ENCODE measurements around the gene NXPE1. TPM values are rescaled to one million over a fixed set of nuclear protein-coding genes. Genes with fewer than 3 reads are reported as not detected.

The NXPE1 gene
- total RNA-seq, 1 donor from 2014 or later: not detected

DNA sequence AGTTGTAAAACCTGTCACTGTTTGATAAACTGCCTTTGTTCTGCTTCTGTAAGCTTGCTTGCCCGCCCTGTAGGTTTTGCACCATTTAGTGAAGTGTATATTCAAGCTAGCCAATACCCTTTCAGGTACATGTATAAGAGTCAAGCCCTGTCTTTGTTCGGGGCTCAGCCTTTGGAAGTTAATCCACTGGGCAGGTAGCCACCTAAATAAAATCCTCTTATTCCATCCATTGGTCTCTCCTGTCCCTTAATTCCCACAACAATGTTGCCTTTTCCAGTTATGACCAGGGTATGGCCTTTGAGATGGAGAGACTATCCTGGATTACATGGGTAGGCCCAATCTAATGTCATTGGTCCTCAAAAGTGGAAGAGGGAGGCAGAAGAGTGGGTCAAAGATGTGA is 34.0 kb downstream of the NXPE1 start:
- Mint-ChIP-seq H3K9me3 (ENCODE audit: unreplicated experiment) (peaks cover 7% of the 10 kb centered on the region), H3K4me1 (ENCODE audit: low read depth, unreplicated experiment) (no peaks in the 10 kb centered on the region), H3K27me3 (ENCODE audit: low read depth, unreplicated experiment) (no peaks in the 10 kb centered on the region), H3K27ac (ENCODE audit: unreplicated experiment) (no peak overlapping the region), H3K4me3 (ENCODE audit: unreplicated experiment) (no peak overlapping the region), H3K36me3 (ENCODE audit: low read depth, unreplicated experiment) (peaks cover 4% of the 10 kb centered on the region)
- no peaks in the 10 kb centered on the region for H3K36me3 ChIP-seq (ENCODE audit: insufficient read depth, low read length)
- no peak overlapping the region for H2AFZ ChIP-seq (ENCODE audit: low read depth, low read length)
- H3K4me3 ChIP-seq (ENCODE audit: insufficient read depth, low read depth, low read length): no peak overlapping the region
- no peak overlapping the region for H3K4me2 ChIP-seq (ENCODE audit: low read length)
- H3K9ac ChIP-seq (ENCODE audit: low read length): no peak overlapping the region
- no peaks in the 10 kb centered on the region for H3K79me2 ChIP-seq (ENCODE audit: insufficient read depth, low read length)
- H3K27me3 ChIP-seq (ENCODE audit: insufficient read depth, low read length): no peaks in the 10 kb centered on the region
- H3K9me3 ChIP-seq (ENCODE audit: insufficient read depth, low read depth, low read length): no peaks in the 10 kb centered on the region
- H4K20me1 ChIP-seq (ENCODE audit: insufficient read depth, low read length): no peaks in the 10 kb centered on the region
- TF ChIP-seq, protein P1, sequence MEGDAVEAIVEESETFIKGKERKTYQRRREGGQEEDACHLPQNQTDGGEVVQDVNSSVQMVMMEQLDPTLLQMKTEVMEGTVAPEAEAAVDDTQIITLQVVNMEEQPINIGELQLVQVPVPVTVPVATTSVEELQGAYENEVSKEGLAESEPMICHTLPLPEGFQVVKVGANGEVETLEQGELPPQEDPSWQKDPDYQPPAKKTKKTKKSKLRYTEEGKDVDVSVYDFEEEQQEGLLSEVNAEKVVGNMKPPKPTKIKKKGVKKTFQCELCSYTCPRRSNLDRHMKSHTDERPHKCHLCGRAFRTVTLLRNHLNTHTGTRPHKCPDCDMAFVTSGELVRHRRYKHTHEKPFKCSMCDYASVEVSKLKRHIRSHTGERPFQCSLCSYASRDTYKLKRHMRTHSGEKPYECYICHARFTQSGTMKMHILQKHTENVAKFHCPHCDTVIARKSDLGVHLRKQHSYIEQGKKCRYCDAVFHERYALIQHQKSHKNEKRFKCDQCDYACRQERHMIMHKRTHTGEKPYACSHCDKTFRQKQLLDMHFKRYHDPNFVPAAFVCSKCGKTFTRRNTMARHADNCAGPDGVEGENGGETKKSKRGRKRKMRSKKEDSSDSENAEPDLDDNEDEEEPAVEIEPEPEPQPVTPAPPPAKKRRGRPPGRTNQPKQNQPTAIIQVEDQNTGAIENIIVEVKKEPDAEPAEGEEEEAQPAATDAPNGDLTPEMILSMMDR (IDR thresholded peaks at IDR 0.05; ENCODE audit: insufficient read depth, low read depth, low read length): no peak
- TF ChIP-seq EZH2 (IDR thresholded peaks at IDR 0.05; ENCODE audit: insufficient read depth, low read length): no peak
- no peaks in the 10 kb centered on the region for H3K4me1 ChIP-seq (ENCODE audit: insufficient read depth, low read length)
- DNase-seq (ENCODE audit: low read depth): no peak
- no peak for FAIRE-seq
- H3K27ac ChIP-seq (ENCODE audit: low read depth, low read length): no peak overlapping the region

DNA sequence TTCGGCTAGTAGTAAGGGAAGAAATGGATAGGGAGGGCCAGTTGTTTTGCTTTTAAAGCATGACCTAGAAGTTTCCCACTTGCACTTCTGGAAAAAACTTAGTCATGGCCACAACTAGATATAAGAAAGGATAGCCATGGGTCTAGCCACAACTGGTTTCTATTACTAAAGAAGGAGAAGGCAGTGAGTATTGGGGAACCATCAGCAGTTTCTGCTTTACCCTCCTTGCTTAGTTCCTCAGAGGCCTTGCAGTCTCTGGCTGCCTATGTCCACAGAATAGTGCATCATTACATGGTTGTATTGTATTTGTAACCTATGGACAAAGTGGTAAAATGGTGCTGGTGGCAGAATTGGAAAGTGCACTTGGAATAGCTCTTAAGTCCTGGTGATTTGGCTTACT is 35.6 kb downstream of the NXPE1 start:
- Histone ChIP-seq H3K4me2 (ENCODE audit: low read length) (no peak overlapping the region), H2AFZ (ENCODE audit: low read depth, low read length) (no peak overlapping the region), H3K27ac (ENCODE audit: low read depth, low read length) (no peak overlapping the region), H4K20me1 (ENCODE audit: insufficient read depth, low read length) (no peaks in the 10 kb centered on the region), H3K79me2 (ENCODE audit: insufficient read depth, low read length) (no peaks in the 10 kb centered on the region), H3K9ac (ENCODE audit: low read length) (no peak overlapping the region), H3K36me3 (ENCODE audit: insufficient read depth, low read length) (no peaks in the 10 kb centered on the region), H3K9me3 (ENCODE audit: insufficient read depth, low read depth, low read length) (no peaks in the 10 kb centered on the region), H3K4me1 (ENCODE audit: insufficient read depth, low read length) (no peaks in the 10 kb centered on the region), H3K27me3 (ENCODE audit: insufficient read depth, low read length) (no peaks in the 10 kb centered on the region), H3K4me3 (ENCODE audit: insufficient read depth, low read depth, low read length) (no peak overlapping the region)
- no peak overlapping the region for H3K4me3 Mint-ChIP-seq (ENCODE audit: unreplicated experiment)
- no peak overlapping the region for H3K27ac Mint-ChIP-seq (ENCODE audit: unreplicated experiment)
- no peaks in the 10 kb centered on the region for H3K36me3 Mint-ChIP-seq (ENCODE audit: low read depth, unreplicated experiment)
- FAIRE-seq: no peak
- H3K9me3 Mint-ChIP-seq (ENCODE audit: unreplicated experiment): peaks cover 3% of the 10 kb centered on the region
- TF ChIP-seq, protein P1 (IDR thresholded peaks at IDR 0.05; ENCODE audit: insufficient read depth, low read depth, low read length): no peak
- no peak for TF ChIP-seq EZH2 (IDR thresholded peaks at IDR 0.05; ENCODE audit: insufficient read depth, low read length)
- no peaks in the 10 kb centered on the region for H3K4me1 Mint-ChIP-seq (ENCODE audit: low read depth, unreplicated experiment)
- DNase-seq (ENCODE audit: low read depth): no peak
- no peaks in the 10 kb centered on the region for H3K27me3 Mint-ChIP-seq (ENCODE audit: low read depth, unreplicated experiment)

DNA sequence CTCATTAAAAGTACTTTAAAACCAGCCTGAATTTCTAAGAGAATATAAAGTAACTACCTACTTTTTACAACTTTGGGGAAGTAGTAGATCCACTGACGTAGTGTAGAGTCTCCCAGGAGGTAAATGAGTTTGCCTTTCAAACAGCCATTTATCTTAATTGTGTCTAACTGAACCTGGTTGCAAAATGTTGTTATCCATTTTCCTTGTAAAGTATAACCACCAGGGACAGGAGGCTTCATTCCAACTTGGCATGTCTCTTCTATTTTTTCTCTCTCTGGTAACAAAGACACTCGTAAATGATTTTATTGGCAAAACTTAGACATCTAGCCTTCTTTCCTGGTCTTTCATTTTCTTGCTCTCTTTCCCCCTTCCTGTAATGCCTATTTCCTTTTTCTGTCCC is 36.9 kb downstream of the NXPE1 start:
- TF ChIP-seq, protein P1 (IDR thresholded peaks at IDR 0.05; ENCODE audit: insufficient read depth, low read depth, low read length): no peak
- TF ChIP-seq EZH2 (IDR thresholded peaks at IDR 0.05; ENCODE audit: insufficient read depth, low read length): no peak
- Histone ChIP-seq H3K27me3 (ENCODE audit: insufficient read depth, low read length) (no peaks in the 10 kb centered on the region), H4K20me1 (ENCODE audit: insufficient read depth, low read length) (no peaks in the 10 kb centered on the region), H3K27ac (ENCODE audit: low read depth, low read length) (no peak overlapping the region), H3K9ac (ENCODE audit: low read length) (no peak overlapping the region), H3K79me2 (ENCODE audit: insufficient read depth, low read length) (no peaks in the 10 kb centered on the region), H3K36me3 (ENCODE audit: insufficient read depth, low read length) (no peaks in the 10 kb centered on the region), H3K4me1 (ENCODE audit: insufficient read depth, low read length) (no peaks in the 10 kb centered on the region), H3K4me3 (ENCODE audit: insufficient read depth, low read depth, low read length) (no peak overlapping the region), H3K9me3 (ENCODE audit: insufficient read depth, low read depth, low read length) (no peaks in the 10 kb centered on the region), H3K4me2 (ENCODE audit: low read length) (no peak overlapping the region), H2AFZ (ENCODE audit: low read depth, low read length) (no peak overlapping the region)
- H3K27me3 Mint-ChIP-seq (ENCODE audit: low read depth, unreplicated experiment): no peaks in the 10 kb centered on the region
- peaks cover 3% of the 10 kb centered on the region for H3K9me3 Mint-ChIP-seq (ENCODE audit: unreplicated experiment)
- FAIRE-seq (no peak), DNase-seq (ENCODE audit: low read depth) (no peak)
- H3K27ac Mint-ChIP-seq (ENCODE audit: unreplicated experiment): no peak overlapping the region
- H3K4me1 Mint-ChIP-seq (ENCODE audit: low read depth, unreplicated experiment): no peaks in the 10 kb centered on the region
- no peak overlapping the region for H3K4me3 Mint-ChIP-seq (ENCODE audit: unreplicated experiment)
- no peaks in the 10 kb centered on the region for H3K36me3 Mint-ChIP-seq (ENCODE audit: low read depth, unreplicated experiment)

Data from astrocyte (in vitro differentiated cells and primary cell).